H1 (cell line): Measurements from ENCODE around the gene HMCN2. TPM values are rescaled to one million over a fixed set of nuclear protein-coding genes. Genes with fewer than 3 reads are reported as not detected.

Experiments
- CTCF ChIA-PET: fragments of 300-600 bp; sonication (Branson Sonifier 250); formaldehyde crosslinking; loops from one replicate; lab custom pipeline; 2021; ENCODE audit not compliant: partially characterized antibody; lab: Charles Lee
- POLR2A ChIA-PET: fragments of 300-600 bp; sonication (Branson Sonifier 250); formaldehyde crosslinking; loops from one replicate; lab custom pipeline; 2021; ENCODE audit warnings: inconsistent platforms; ENCODE audit not compliant: partially characterized antibody; lab: Charles Lee
- DNase-seq, 2 experiments: peaks; one replicate each; pipeline versions ENCODE4 v3.0.0 to v3.0.0-alpha.2; 2010 to 2022; ENCODE audit warnings: low spot score in 2 of 2, low read depth in 1 of 2, mixed read lengths in 1 of 2
- FAIRE-seq: peaks from 2 replicates; lab custom pipeline; 2011; peaks lifted over from hg19 to GRCh38; lab: Jason Lieb, UNC
- H2AFZ ChIP-seq: 2 replicates; pipeline ENCODE4 v1.8.1; 2012; ENCODE audit warnings: low read length, inconsistent platforms
- H2AK5ac ChIP-seq: 2 replicates; pipeline ENCODE4 v1.6.1; 2013; ENCODE audit warnings: low read depth, low read length
- H2BK120ac ChIP-seq: replicated peaks from 2 replicates; pipeline ENCODE3; 2013; ENCODE audit warnings: low read depth, low read length, inconsistent platforms
- H2BK12ac ChIP-seq: 2 replicates; pipeline ENCODE4 v1.6.1; 2013; ENCODE audit warnings: low read depth, low read length
- H2BK15ac ChIP-seq: 2 replicates; pipeline ENCODE4 v1.6.1; 2013; ENCODE audit warnings: low read length
- H2BK20ac ChIP-seq: 2 replicates; pipeline ENCODE4 v1.6.1; 2013; ENCODE audit warnings: low read length
- H2BK5ac ChIP-seq: 2 replicates; pipeline ENCODE4 v1.6.1; 2013; ENCODE audit warnings: low read depth, low read length
- H3K14ac ChIP-seq: 2 replicates; pipeline ENCODE4 v1.6.1; 2013; ENCODE audit warnings: inconsistent platforms; ENCODE audit not compliant: insufficient read length
- H3K18ac ChIP-seq: 2 replicates; pipeline ENCODE4 v1.6.1; 2013; ENCODE audit warnings: low read length; ENCODE audit errors: extremely low read depth
- H3K23ac ChIP-seq: 2 replicates; pipeline ENCODE4 v1.6.1; 2013; ENCODE audit warnings: inconsistent platforms; ENCODE audit not compliant: insufficient read length
- H3K23me2 ChIP-seq: 2 replicates; pipeline ENCODE4 v1.6.1; 2013; ENCODE audit warnings: low read depth, low read length
- H3K27ac ChIP-seq: 2 replicates; pipeline ENCODE4 v1.6.1; 2011; ENCODE audit warnings: low read depth, low read length, inconsistent platforms
- H3K27me3 ChIP-seq, 4 experiments: replicated peaks in 1 of 4; 1 replicate in 1 of 4; 2 replicates in 3 of 4; pipeline versions ENCODE4 v1.6.1 to v1.8.1; 2011 to 2013; ENCODE audit warnings: low read length in 3 of 4, mild to moderate bottlenecking in 3 of 4, inconsistent platforms in 2 of 4, mixed read lengths in 2 of 4, moderate library complexity in 1 of 4; ENCODE audit not compliant: control insufficient read depth in 3 of 4, insufficient read depth in 3 of 4; ENCODE audit errors: extremely low read depth in 1 of 4
- H3K36me3 ChIP-seq, 4 experiments: 2 replicates each; pipeline versions ENCODE4 v1.6.1 to v1.8.1; 2011 to 2013; ENCODE audit warnings: mild to moderate bottlenecking in 4 of 4, low read length in 3 of 4, moderate library complexity in 2 of 4, control low read depth in 1 of 4, inconsistent platforms in 1 of 4; ENCODE audit not compliant: insufficient read depth in 4 of 4, control insufficient read depth in 2 of 4
- H3K4ac ChIP-seq: replicated peaks from 2 replicates; pipeline ENCODE3; 2013; ENCODE audit warnings: low read length, low read depth, mixed read lengths, inconsistent platforms; ENCODE audit not compliant: insufficient read length
- H3K4me1 ChIP-seq, 4 experiments: replicated peaks in 1 of 4; 1 replicate in 1 of 4; 2 replicates in 3 of 4; pipeline versions ENCODE4 v1.6.1 to v1.8.1; 2011 to 2013; ENCODE audit warnings: low read length in 3 of 4, inconsistent platforms in 2 of 4, mixed read lengths in 1 of 4; ENCODE audit not compliant: insufficient read depth in 4 of 4, control insufficient read depth in 3 of 4
- H3K4me2 ChIP-seq, 2 experiments: 2 replicates each; pipeline versions ENCODE4 v1.6.1 to v1.8.1; 2011 to 2013; ENCODE audit warnings: low read depth in 2 of 2, low read length in 2 of 2, control low read depth in 1 of 2, inconsistent platforms in 1 of 2, mild to moderate bottlenecking in 1 of 2; ENCODE audit not compliant: insufficient read depth in 1 of 2
- H3K4me3 ChIP-seq, 4 experiments: fragments of 200-600, 300-600 bp in 1 of 4; sonication (generic), shearing (Covaris generic), sonication (Bioruptor Twin) in 1 of 4; 2 replicates each; pipeline versions ENCODE4 v1.5.1 to v1.8.1; 2011 to 2016; ENCODE audit warnings: low read length in 4 of 4, low read depth in 3 of 4, control low read depth in 2 of 4, inconsistent platforms in 2 of 4, mild to moderate bottlenecking in 2 of 4, mixed read lengths in 1 of 4, moderate library complexity in 1 of 4; ENCODE audit not compliant: insufficient read depth in 2 of 4; ENCODE audit errors: extremely low read depth in 1 of 4
- H3K56ac ChIP-seq: replicated peaks from 2 replicates; pipeline ENCODE3; 2013; ENCODE audit warnings: low read depth, mild to moderate bottlenecking, mixed read lengths, low read length, inconsistent platforms; ENCODE audit not compliant: insufficient read length
- H3K79me1 ChIP-seq: 2 replicates; pipeline ENCODE4 v1.6.1; 2013; ENCODE audit warnings: low read depth, low read length, control low read depth
- H3K79me2 ChIP-seq, 2 experiments: 2 replicates each; pipeline versions ENCODE4 v1.6.1 to v1.8.1; 2012 to 2013; ENCODE audit warnings: low read length in 2 of 2, mild to moderate bottlenecking in 2 of 2, inconsistent platforms in 1 of 2; ENCODE audit not compliant: insufficient read depth in 2 of 2, control insufficient read depth in 1 of 2
- H3K9ac ChIP-seq, 4 experiments: replicated peaks in 1 of 4; 1 replicate in 1 of 4; 2 replicates in 3 of 4; pipeline versions ENCODE4 v1.6.1 to v1.8.1; 2011 to 2013; ENCODE audit warnings: low read depth in 3 of 4, low read length in 3 of 4, control low read depth in 2 of 4, mild to moderate bottlenecking in 2 of 4, moderate library complexity in 2 of 4, inconsistent platforms in 1 of 4; ENCODE audit errors: extremely low read depth in 1 of 4
- H3K9me3 ChIP-seq, 2 experiments: 2 replicates each; pipeline versions ENCODE4 v1.6.1 to v1.8.1; 2012 to 2013; ENCODE audit warnings: mild to moderate bottlenecking in 2 of 2, moderate library complexity in 2 of 2, control low read depth in 1 of 2, inconsistent platforms in 1 of 2, low read depth in 1 of 2, low read length in 1 of 2, mixed read lengths in 1 of 2; ENCODE audit not compliant: insufficient read depth in 2 of 2
- H4K20me1 ChIP-seq, 2 experiments: replicated peaks in 1 of 2; 2 replicates each; pipeline versions ENCODE3 to v1.8.1; 2011 to 2013; ENCODE audit warnings: inconsistent platforms in 2 of 2, low read length in 2 of 2, mild to moderate bottlenecking in 1 of 2; ENCODE audit not compliant: insufficient read depth in 2 of 2, control insufficient read depth in 1 of 2
- H4K5ac ChIP-seq: 2 replicates; pipeline ENCODE4 v1.6.1; 2013; ENCODE audit warnings: low read length, low read depth, mixed read lengths, inconsistent platforms; ENCODE audit not compliant: insufficient read length
- H4K8ac ChIP-seq: 2 replicates; pipeline ENCODE4 v1.8.0; 2013; ENCODE audit warnings: mild to moderate bottlenecking, moderate library complexity, low read length, inconsistent platforms; ENCODE audit not compliant: insufficient read depth; ENCODE audit errors: extremely low read depth
- H4K91ac ChIP-seq: replicated peaks from 2 replicates; pipeline ENCODE3; 2013; ENCODE audit warnings: low read length, mixed read lengths, inconsistent platforms; ENCODE audit not compliant: insufficient read length
- BRCA1 ChIP-seq: IDR thresholded peaks from 2 replicates; pipeline ENCODE4 v1.6.1; 2012; ENCODE audit warnings: low read depth, low read length, improper control_type of control experiment
- CBX5 ChIP-seq: fragments of 300-800, 300-1000 bp; sonication (generic); IDR thresholded peaks from 2 replicates; pipeline ENCODE4 v1.7.1; 2016; ENCODE audit warnings: antibody characterized with exemption, low read length, low read depth
- CBX8 ChIP-seq: fragments of 300-800, 300-1000 bp; sonication (generic); IDR thresholded peaks from 2 replicates; pipeline ENCODE4 v1.7.1; 2016; ENCODE audit warnings: low read depth, low read length, borderline replicate concordance
- EGR1 ChIP-seq: IDR thresholded peaks from 2 replicates; pipeline ENCODE4 v1.6.1; 2011; ENCODE audit warnings: low read depth, low read length, borderline replicate concordance
- FOSL1 ChIP-seq: IDR thresholded peaks from 2 replicates; pipeline ENCODE4 v1.6.1; 2011; ENCODE audit warnings: mild to moderate bottlenecking, low read depth, low read length, moderate library complexity; ENCODE audit not compliant: insufficient read depth
- KDM1A ChIP-seq: fragments of 200-600, 300-600 bp; sonication (generic); IDR thresholded peaks from 2 replicates; pipeline ENCODE4 v1.7.1; 2016; ENCODE audit warnings: mild to moderate bottlenecking, low read length, borderline replicate concordance
- KDM4A ChIP-seq: IDR thresholded peaks from one replicate; pipeline ENCODE4 v1.7.1; 2012; ENCODE audit warnings: low read depth, mild to moderate bottlenecking, moderate library complexity, low read length, inconsistent platforms; ENCODE audit not compliant: severe bottlenecking
- MAFK ChIP-seq: IDR thresholded peaks from 2 replicates; pipeline ENCODE4 v1.6.1; 2012; ENCODE audit warnings: low read depth, mild to moderate bottlenecking, improper control_type of control experiment, low read length
- NANOG ChIP-seq: IDR thresholded peaks from 2 replicates; pipeline ENCODE4 v1.6.1; 2011; ENCODE audit warnings: low read length, low read depth, mild to moderate bottlenecking, inconsistent platforms; ENCODE audit not compliant: insufficient read depth, poor library complexity, severe bottlenecking
- POLR2A ChIP-seq, 2 experiments: IDR thresholded peaks; 1 replicate in 1 of 2; 2 replicates in 1 of 2; pipeline ENCODE4 v1.6.1; 2011; ENCODE audit warnings: low read depth in 2 of 2, low read length in 2 of 2, mild to moderate bottlenecking in 2 of 2; ENCODE audit errors: control extremely low read depth in 1 of 2
- SIN3A ChIP-seq, 2 experiments: IDR thresholded peaks in 1 of 2; conservative IDR thresholded peaks in 1 of 2; 2 replicates each; pipeline ENCODE4 v1.6.1; 2011 to 2012; ENCODE audit warnings: low read length in 2 of 2, improper control_type of control experiment in 1 of 2, low read depth in 1 of 2, mild to moderate bottlenecking in 1 of 2
- SIRT6 ChIP-seq: IDR thresholded peaks from one replicate; pipeline ENCODE4 v1.7.1; 2012; ENCODE audit warnings: low read length, inconsistent platforms
- SRF ChIP-seq: IDR thresholded peaks from 2 replicates; pipeline ENCODE4 v1.6.1; 2011; ENCODE audit warnings: mild to moderate bottlenecking, low read depth, low read length, moderate library complexity
- TCF12 ChIP-seq: IDR thresholded peaks from 2 replicates; pipeline ENCODE4 v1.6.1; 2011; ENCODE audit warnings: low read depth, mild to moderate bottlenecking, low read length
- WGBS, 2 experiments: shearing (Covaris generic) in 1 of 2; methylation state at CpG; one replicate each; pipeline versions ENCODE4 v1.1.6 to v1.1.7; 2013 to 2015; ENCODE audit warnings: low lambda C conversion rate in 2 of 2, mixed read lengths in 2 of 2, inconsistent platforms in 1 of 2, low coverage in 1 of 2, missing lambda C conversion rate in 1 of 2; ENCODE audit not compliant: insufficient replicate concordance in 2 of 2, insufficient coverage in 1 of 2, insufficient read length in 1 of 2; ENCODE audit errors: extremely low coverage in 1 of 2, missing lambda C conversion rate in 1 of 2; 5-methylcytosine and 5-hydroxymethylcytosine counted together
- polyA plus RNA-seq, 7 experiments: library from polyadenylated mRNA; depleted of rRNA in 3 of 7; stranded (reverse) in 5 of 7; unstranded in 2 of 7; fragments of >200 nt in 5 of 7; fragments of 200-250 nt in 2 of 7; gene quantifications; 1 replicate in 5 of 7; 2 replicates in 1 of 7; 4 replicates in 1 of 7; pipeline versions ENCODE4 v1.2.1 to v1.2.3, GENCODE V29; 2011 to 2013; ENCODE audit warnings: missing spikeins in 2 of 7, mixed read lengths in 2 of 7
- total RNA-seq: library from RNA; stranded (reverse); fragmentation: NEBNext Ultra II Directional; extraction: Animal tissue kit (Norgen Biotek cat#: 25700); gene quantifications from 2 replicates; pipeline ENCODE4 v1.2.1, GENCODE V29; 2021

HMCN2 gene
- total and polyA plus RNA-seq, 2 of the 8 experiments (the other 6 are each of a cell fraction or from before 2014, with no cell fraction given) = 5.0 to 9.1 TPM

GRCh38 chr9:130356033-130356432, 90.5 kb downstream of the HMCN2 start:
- Histone ChIP-seq H3K56ac (no peak overlapping the region), H3K9ac (no peak overlapping the region), H4K91ac (no peak overlapping the region), H3K79me2 (no peaks in the 10 kb centered on the region), H3K9me3 (no peaks in the 10 kb centered on the region), H3K79me1 (no peaks in the 10 kb centered on the region), H2BK20ac (no peak overlapping the region), H3K23ac (no peak overlapping the region), H2BK5ac (no peak overlapping the region), H2BK15ac (no peak overlapping the region), H3K4me3 (no peak overlapping the region), H4K8ac (0 out of 2 replicates have a peak overlapping the region, but pooled peaks have one; percentile 35), H3K4ac (no peak overlapping the region), H3K27me3 (no peaks in the 10 kb centered on the region), H3K27ac (no peak overlapping the region), H3K14ac (no peak overlapping the region), H3K4me2 (no peak overlapping the region), H2AFZ (no peak overlapping the region), H2BK120ac (no peak overlapping the region), H3K18ac (no peak overlapping the region), H2AK5ac (no peak overlapping the region), H3K36me3 (no peaks in the 10 kb centered on the region; a peak in 1 of 8 replicates), H4K20me1 (peaks cover 0 to 1% of the 10 kb centered on the region in 2 experiments), H3K23me2 (peaks cover 13% of the 10 kb centered on the region; the same call in 1 of the 2 replicates), H3K4me1 (no peaks in the 10 kb centered on the region), H4K5ac (no peak overlapping the region), H2BK12ac (no peak overlapping the region)
- ChIA-PET CTCF (interaction anchor here (0.6 to 1.3 kb wide), 6 partner anchors 15 to 232 kb away, joined by 3 to 4 read pairs (median 3); no protein-coding TSS in a partner anchor), POLR2A (interaction anchor here (1.3 to 1.9 kb wide), 2 partner anchors 9 to 14 kb away, joined by 5 to 6 read pairs; no protein-coding TSS in a partner anchor)
- no peak for DNase-seq
- FAIRE-seq = no peak
- WGBS, 2 experiments = 89% methylated on average over 13 of the region's 13 CpGs; no CpG with 5 or more reads in 1 of the 2 experiments
- TF ChIP-seq SIRT6 (no peak), SIN3A (conservative IDR thresholded peaks at IDR 0.05 in 1 of 2, IDR thresholded peaks at IDR 0.05 in 1 of 2; ENCODE audit: low read depth in 1 of 2, low read length in 2 of 2) (no peak), CBX5 (no peak), BRCA1 (no peak), SRF (no peak), NANOG (no peak), KDM4A (no peak), KDM1A (no peak), CBX8 (no peak), MAFK (no peak), POLR2A (IDR thresholded peaks at IDR 0.05; ENCODE audit: control extremely low read depth in 1 of 2, low read depth in 2 of 2, low read length in 2 of 2) (no peak), TCF12 (no peak), FOSL1 (no peak), EGR1 (no peak)
